HEK293T (cell line): ENCODE data around the gene WNT9A.

Experiments
- CTCF ChIA-PET: fragments of 350-600 bp; formaldehyde crosslinking; extraction: SDS; loops from one replicate; lab custom pipeline; 2021; ENCODE audit warnings: antibody characterized with exemption, inconsistent platforms; lab: Yijun Ruan, JAX
- POLR2A ChIA-PET: fragments of 350-600 bp; formaldehyde crosslinking; extraction: SDS; loops from one replicate; lab custom pipeline; 2020; ENCODE audit warnings: antibody characterized with exemption, inconsistent platforms; lab: Yijun Ruan, JAX
- DNase-seq: peaks from one replicate; pipeline ENCODE4 v3.0.0; 2012; ENCODE audit warnings: mixed read lengths; ENCODE audit errors: extremely low spot score
- ARNT ChIP-seq: fragments of 450-650 bp; IDR thresholded peaks from 2 replicates; pipeline ENCODE4 v1.6.1; 2017; ENCODE audit warnings: mild to moderate bottlenecking
- BHLHE40 ChIP-seq: fragments of 450-650 bp; IDR thresholded peaks from 2 replicates; pipeline ENCODE4 v1.6.1; 2016; ENCODE audit warnings: mild to moderate bottlenecking, moderate library complexity, borderline replicate concordance
- CTBP1 ChIP-seq: fragments of 450-650 bp; IDR thresholded peaks from 2 replicates; pipeline ENCODE4 v1.6.1; 2016; ENCODE audit warnings: borderline replicate concordance
- ELF4 ChIP-seq: fragments of 450-650 bp; IDR thresholded peaks from 2 replicates; pipeline ENCODE4 v1.6.1; 2017; ENCODE audit warnings: antibody characterized with exemption
- FOXA1 ChIP-seq: fragments of 450-650 bp; IDR thresholded peaks from 2 replicates; pipeline ENCODE4 v1.6.1; 2016; ENCODE audit warnings: mild to moderate bottlenecking
- FOXK2 ChIP-seq: fragments of 450-650 bp; IDR thresholded peaks from 2 replicates; pipeline ENCODE4 v1.6.1; 2016; ENCODE audit warnings: mild to moderate bottlenecking
- FOXM1 ChIP-seq: fragments of 450-650 bp; IDR thresholded peaks from 2 replicates; pipeline ENCODE4 v1.6.1; 2017; ENCODE audit warnings: mild to moderate bottlenecking, borderline replicate concordance
- HDGF ChIP-seq: fragments of 450-650 bp; IDR thresholded peaks from 2 replicates; pipeline ENCODE4 v1.6.1; 2017; ENCODE audit warnings: antibody characterized with exemption, borderline replicate concordance
- L3MBTL2 ChIP-seq: fragments of 450-650 bp; conservative IDR thresholded peaks from 2 replicates; pipeline ENCODE4 v1.6.1; 2016; ENCODE audit warnings: mild to moderate bottlenecking
- LEF1 ChIP-seq: fragments of 450-650 bp; IDR thresholded peaks from 2 replicates; pipeline ENCODE4 v1.6.1; 2017; ENCODE audit warnings: mild to moderate bottlenecking, borderline replicate concordance
- NFRKB ChIP-seq: fragments of 450-650 bp; IDR thresholded peaks from 2 replicates; pipeline ENCODE4 v1.6.1; 2016; ENCODE audit warnings: mild to moderate bottlenecking, moderate library complexity
- SP1 ChIP-seq: fragments of 450-650 bp; IDR thresholded peaks from 2 replicates; pipeline ENCODE4 v1.6.1; 2017
- SUZ12 ChIP-seq: fragments of 450-650 bp; IDR thresholded peaks from 2 replicates; pipeline ENCODE4 v1.6.1; 2016; ENCODE audit warnings: mild to moderate bottlenecking
- TARDBP ChIP-seq: fragments of 450-650 bp; IDR thresholded peaks from 2 replicates; pipeline ENCODE4 v1.6.1; 2016
- ZNF384 ChIP-seq: fragments of 450-650 bp; IDR thresholded peaks from 2 replicates; pipeline ENCODE4 v1.6.1; 2016
- TF ChIP-seq, protein P1 (sequence below): fragments of 450-650 bp; IDR thresholded peaks from 2 replicates; pipeline ENCODE4 v1.6.1; 2016

The WNT9A gene

DNA sequence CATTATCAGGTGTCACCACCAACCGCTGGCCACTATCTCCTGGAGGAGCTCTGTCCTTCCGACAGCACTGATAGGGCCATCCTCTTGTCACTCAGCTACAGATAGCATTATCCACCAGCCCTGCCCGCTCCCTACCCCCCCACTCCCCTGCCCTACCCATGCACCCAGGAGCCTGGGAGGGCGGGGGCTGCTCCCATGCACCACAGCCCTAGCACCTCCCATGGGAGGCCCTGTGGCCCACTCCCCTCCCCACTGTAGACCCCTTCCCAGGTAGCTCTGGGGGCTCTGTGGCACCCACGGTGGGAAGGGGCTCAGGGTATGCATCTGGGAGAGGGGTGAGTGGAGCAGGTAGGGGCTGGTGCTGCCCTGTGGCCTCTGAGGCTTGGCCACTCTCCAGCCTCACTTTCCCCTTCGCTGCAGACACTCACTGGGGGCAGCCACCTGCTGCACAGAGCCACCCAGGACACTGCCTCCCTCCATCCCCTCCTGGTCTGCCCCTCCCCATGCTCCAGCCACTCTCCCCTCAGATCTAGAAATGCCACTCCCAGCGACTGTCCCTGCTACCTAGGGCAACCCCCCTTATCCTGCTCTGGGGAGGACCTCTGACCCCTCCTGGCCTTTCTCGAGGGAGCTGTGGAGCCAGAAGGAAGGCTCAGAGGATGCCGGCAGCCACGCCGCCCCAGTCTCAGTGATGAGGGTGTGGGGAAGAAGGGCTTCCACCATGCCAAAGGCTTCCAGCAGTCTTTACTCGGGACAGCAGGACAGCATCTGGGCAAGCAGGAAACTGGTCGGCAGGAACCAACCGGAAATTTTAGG lies 58.5 kb downstream of the WNT9A start:
- ChIA-PET CTCF (no interaction called here), POLR2A (no interaction called here)
- DNase-seq, result no peak
- TF ChIP-seq, protein P1, sequence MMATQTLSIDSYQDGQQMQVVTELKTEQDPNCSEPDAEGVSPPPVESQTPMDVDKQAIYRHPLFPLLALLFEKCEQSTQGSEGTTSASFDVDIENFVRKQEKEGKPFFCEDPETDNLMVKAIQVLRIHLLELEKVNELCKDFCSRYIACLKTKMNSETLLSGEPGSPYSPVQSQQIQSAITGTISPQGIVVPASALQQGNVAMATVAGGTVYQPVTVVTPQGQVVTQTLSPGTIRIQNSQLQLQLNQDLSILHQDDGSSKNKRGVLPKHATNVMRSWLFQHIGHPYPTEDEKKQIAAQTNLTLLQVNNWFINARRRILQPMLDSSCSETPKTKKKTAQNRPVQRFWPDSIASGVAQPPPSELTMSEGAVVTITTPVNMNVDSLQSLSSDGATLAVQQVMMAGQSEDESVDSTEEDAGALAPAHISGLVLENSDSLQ, result peak; percentile 75
- TF ChIP-seq FOXM1 (no peak), ZNF384 (no peak), LEF1 (no peak)

DNA sequence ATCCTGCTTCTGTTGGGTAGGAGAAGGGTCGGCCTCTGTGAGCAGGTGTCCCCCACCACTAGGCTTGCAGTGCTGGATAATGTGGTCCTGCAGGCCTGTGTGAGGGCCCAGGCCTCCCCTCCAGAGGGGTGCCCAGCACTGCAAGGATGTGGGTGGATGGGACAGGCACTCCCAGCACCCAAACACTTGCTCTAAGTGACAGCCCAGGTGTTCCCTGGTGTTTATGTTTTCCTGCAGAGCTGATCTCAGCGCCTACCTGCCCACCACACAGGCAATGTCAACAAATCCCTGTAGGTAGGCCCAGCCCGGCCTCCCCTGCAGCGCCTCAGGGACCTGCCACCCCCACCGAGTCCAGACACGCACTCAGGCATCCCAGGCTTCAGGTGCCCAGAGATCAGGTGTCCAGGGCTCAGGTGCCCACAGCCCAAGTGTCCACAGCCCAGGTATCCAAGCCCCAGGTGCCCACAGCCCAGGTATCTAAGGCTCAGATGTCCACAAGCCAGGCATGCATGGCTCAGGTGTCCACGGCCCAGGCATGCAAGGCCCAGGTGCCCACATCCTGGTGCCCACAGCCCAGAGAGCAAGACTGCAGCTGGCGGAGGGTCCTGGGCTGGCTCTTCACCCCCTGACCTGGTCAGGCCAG lies 59.2 kb downstream of the WNT9A start:
- ChIA-PET CTCF (no interaction called here), POLR2A (no interaction called here)
- TF ChIP-seq HDGF (no peak), FOXA1 (no peak), ARNT (no peak), FOXM1 (no peak), SP1 (no peak), FOXK2 (no peak), SUZ12 (no peak), TARDBP (no peak), ELF4 (no peak), L3MBTL2 (no peak)
- TF ChIP-seq, protein P1, result no peak
- DNase-seq, result no peak

DNA sequence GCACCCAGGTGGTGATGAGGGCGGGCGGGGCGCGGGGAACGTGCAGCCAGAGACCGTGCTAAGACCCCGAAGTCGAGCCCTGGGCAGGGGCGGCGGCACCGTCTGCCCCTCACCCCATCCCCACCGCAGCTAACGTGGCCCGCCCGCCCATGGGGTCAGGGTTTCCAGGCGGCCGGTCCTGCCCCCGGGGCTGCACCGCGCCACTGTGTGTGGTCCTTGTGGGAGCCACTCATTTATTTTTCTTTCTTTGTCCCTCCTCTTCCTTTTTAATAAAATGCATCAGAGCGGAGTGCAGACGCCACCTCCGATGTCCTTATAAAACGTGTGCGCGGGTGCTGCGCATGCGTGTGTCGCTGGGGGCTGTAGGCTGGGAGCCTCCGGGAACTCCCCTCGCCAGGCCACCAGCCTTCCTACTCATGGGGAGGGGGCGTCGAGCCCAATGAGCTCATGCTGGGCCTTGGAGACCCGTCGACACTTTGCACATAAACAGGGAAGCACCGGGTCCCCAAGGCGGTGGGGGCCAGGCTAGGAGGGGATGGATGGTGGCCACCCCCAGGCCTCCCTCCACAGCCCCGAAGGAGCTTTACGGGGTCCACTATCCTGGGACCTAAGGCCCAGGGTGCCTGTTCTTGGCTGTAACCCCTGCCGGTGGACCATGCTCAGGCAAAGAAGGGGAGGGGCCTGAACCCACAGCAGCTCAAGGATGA lies 59.9 kb downstream of the WNT9A start:
- ChIA-PET POLR2A (no interaction called here), CTCF (no interaction called here)
- no peak for TF ChIP-seq HDGF
- no peak for TF ChIP-seq TARDBP
- TF ChIP-seq, protein P1, result no peak
- no peak for TF ChIP-seq ELF4
- TF ChIP-seq BHLHE40, result no peak
- TF ChIP-seq CTBP1, result no peak
- no peak for TF ChIP-seq FOXM1
- TF ChIP-seq LEF1, result no peak
- no peak for TF ChIP-seq ARNT
- no peak for DNase-seq

DNA sequence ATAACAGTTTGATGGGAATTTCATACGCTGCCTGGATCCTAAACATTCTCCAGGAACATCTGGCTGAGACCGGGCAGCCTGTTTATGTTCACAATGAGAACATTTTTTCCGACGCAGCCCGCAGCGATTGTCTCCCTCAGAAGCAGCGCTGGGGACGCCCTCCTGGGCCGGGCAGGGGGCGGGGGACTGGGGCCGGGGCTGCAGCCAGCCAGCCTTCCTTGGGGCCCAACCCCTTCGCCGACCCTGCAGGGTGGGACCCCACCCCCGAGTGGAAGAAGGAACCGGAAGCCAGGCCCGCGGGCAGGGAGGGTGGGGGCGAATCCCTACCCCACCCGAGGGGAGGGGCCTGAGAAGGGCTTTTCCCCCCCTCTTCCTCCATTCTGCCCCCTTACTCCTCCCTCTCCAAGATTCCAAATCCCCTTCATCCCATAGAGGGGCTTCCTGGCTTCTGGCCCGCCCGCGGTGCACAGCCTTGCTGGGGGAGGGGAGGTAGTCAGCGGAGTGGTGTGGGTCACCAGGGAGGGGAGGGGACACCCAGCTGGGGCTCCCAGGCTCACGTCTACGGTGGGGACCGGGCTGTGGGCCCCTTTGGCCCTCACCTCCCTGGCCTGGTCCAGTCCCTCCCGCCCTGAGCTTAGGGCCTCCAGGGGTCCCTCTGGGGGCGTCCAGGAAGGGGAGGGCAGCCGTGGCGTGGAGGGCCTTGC lies 60.6 kb downstream of the WNT9A start:
- DNase-seq, result no peak
- ChIA-PET CTCF (no interaction called here), POLR2A (interaction anchor here (1.1 kb wide), 1 partner anchor 156 kb away, joined by 3 read pairs; no protein-coding TSS in a partner anchor)
- TF ChIP-seq LEF1, result no peak
- no peak for TF ChIP-seq ZNF384
- no peak for TF ChIP-seq NFRKB
- TF ChIP-seq FOXK2, result no peak
- TF ChIP-seq FOXM1, result no peak
- no peak for TF ChIP-seq L3MBTL2
- no peak for TF ChIP-seq BHLHE40
- no peak for TF ChIP-seq FOXA1
- TF ChIP-seq ARNT, result no peak
- TF ChIP-seq, protein P1, result no peak
- TF ChIP-seq HDGF, result no peak

DNA sequence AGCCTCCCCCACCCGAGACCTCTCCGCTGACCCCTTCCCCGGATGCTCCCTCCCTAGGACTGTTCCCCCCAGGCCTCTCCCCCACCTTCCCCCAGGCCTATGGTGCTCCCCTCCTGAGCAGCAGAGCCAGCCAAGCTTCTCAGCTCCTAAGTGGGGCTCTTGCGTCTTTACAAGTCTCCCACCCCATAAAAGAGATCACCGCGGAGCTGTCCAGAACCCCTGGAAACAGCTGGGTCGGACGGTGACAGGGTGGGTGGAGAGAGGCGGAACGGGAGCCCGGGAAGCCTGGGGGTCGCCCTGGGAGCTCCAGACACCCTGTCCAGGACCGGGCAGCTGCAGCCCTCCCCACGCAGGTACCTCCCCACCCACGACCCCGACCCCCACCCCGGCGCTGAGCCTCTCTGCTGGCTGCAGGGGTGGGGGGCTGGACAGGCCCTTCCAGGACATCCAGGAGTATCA lies 61.2 kb downstream of the WNT9A start:
- POLR2A ChIA-PET, result interaction anchor here (1.1 kb wide), 1 partner anchor 156 kb away, joined by 3 read pairs; no protein-coding TSS in a partner anchor
- CTCF ChIA-PET, result no interaction called here
- TF ChIP-seq L3MBTL2 (no peak), SP1 (no peak), ARNT (no peak), FOXM1 (no peak), ELF4 (no peak), HDGF (no peak), CTBP1 (no peak), NFRKB (no peak), FOXK2 (no peak), FOXA1 (no peak), ZNF384 (no peak), TARDBP (no peak), LEF1 (no peak), BHLHE40 (no peak)
- TF ChIP-seq, protein P1, result no peak
- DNase-seq, result no peak
